ENCODE measurements around the gene ARL8B. TPM values are rescaled to one million over a fixed set of nuclear protein-coding genes. Genes with fewer than 3 reads are reported as not detected.

Gene ARL8B
- total and polyA plus RNA-seq, 2 of the 8 experiments (the other 6 are each of a cell fraction or from before 2014, with no cell fraction given) = 14.5 to 27.8 TPM

DNA sequence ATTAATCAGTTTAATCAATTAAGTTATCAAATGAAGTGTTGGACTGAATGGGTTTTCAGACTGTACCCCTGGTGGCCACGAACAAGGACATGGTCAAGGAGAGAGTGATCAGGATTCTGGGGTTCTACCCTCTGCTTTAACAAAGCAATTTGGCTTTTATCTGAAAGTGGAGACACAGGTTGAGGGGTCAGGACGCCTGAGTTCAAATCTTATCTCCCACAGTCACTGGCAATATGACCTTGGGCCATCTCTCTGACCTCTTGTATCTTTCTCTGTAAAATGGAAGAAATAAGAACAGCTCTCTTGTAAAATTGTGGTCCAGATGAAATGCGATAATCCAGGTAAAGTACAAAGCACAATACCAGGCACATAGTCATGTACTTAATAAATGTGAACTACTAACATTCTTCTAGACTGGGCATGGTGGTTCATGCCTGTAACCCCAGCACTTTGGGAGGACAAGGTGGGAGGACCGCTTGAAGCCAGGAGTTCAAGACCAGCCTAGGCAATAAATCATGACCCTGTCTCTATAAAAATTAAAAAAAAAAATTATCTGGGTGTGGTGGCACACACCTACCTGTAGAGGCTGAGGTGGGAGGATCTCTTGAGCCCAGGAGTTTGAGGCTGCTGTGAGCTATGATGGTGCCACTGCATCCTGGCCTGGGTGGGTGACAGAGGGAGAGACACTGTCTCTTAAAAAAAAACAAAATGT is 48.6 kb upstream of the ARL8B start (continued):
- TF ChIP-seq KDM1A (IDR thresholded peaks at IDR 0.05; ENCODE audit: borderline replicate concordance, low read length) (no peak), EP300 (IDR thresholded peaks at IDR 0.05; ENCODE audit: borderline replicate concordance in 1 of 2, low read depth in 2 of 2, low read length in 2 of 2) (no peak), TBP (IDR thresholded peaks at IDR 0.05; ENCODE audit: low read depth, low read length) (no peak), HDAC6 (IDR thresholded peaks at IDR 0.05; ENCODE audit: low read depth, low read length) (no peak)
- TF ChIP-seq, protein P1, sequence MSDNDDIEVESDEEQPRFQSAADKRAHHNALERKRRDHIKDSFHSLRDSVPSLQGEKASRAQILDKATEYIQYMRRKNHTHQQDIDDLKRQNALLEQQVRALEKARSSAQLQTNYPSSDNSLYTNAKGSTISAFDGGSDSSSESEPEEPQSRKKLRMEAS (IDR thresholded peaks at IDR 0.05) = no peak

Data from H1 (cell line).